ENCODE measurements around the gene AAR2. TPM values are rescaled to one million over a fixed set of nuclear protein-coding genes. Genes with fewer than 3 reads are reported as not detected.

Gene AAR2
- total and polyA plus RNA-seq, 4 donors = 14.1 to 17.9 (median 17.4) TPM

GRCh38 chr20:36208257-36208656 lies 28.0 kb upstream of the AAR2 start:
- DNase-seq (ENCODE audit: low spot score) = no peak
- WGBS = 90% methylated on average over 10 of the region's 10 CpGs

More at GRCh38 chr20:36208257-36208656, 28.0 kb upstream of the AAR2 start:
- Histone ChIP-seq H3K9ac (ENCODE audit: low read depth in 1 of 2, low read length in 2 of 2) (no peak overlapping the region), H3K27me3 (ENCODE audit: control insufficient read depth in 4 of 4, insufficient read depth in 4 of 4, low read length in 3 of 4) (no peaks in the 10 kb centered on the region), H3K4me3 (ENCODE audit: low read depth in 1 of 3, low read length in 3 of 3) (no peak overlapping the region), H3K4me1 (ENCODE audit: control insufficient read depth in 4 of 4, insufficient read depth in 4 of 4, low read length in 3 of 4) (no peaks in the 10 kb centered on the region), H3K9me3 (ENCODE audit: control insufficient read depth in 4 of 4, low read length in 3 of 4) (no peaks in the 10 kb centered on the region), H3K27ac (ENCODE audit: low read depth in 1 of 2, low read length in 2 of 2) (no peak overlapping the region), H3K36me3 (ENCODE audit: control insufficient read depth in 4 of 4, insufficient read depth in 3 of 4, low read depth in 1 of 4, low read length in 3 of 4) (no peaks in the 10 kb centered on the region)
- TF ChIP-seq GABPA (IDR thresholded peaks at IDR 0.05 in 1 of 2, conservative IDR thresholded peaks at IDR 0.05 in 1 of 2) (no peak), EGR1 (IDR thresholded peaks at IDR 0.05; ENCODE audit: low read depth in 2 of 2) (no peak), ATF3 (IDR thresholded peaks at IDR 0.05) (no peak), SP1 (IDR thresholded peaks at IDR 0.05) (no peak), REST (IDR thresholded peaks at IDR 0.05) (no peak), HNF4G (IDR thresholded peaks at IDR 0.05) (no peak), HNF4A (conservative IDR thresholded peaks at IDR 0.05) (no peak), NR2F2 (IDR thresholded peaks at IDR 0.05) (no peak), RXRA (IDR thresholded peaks at IDR 0.05) (no peak), CTCF (IDR thresholded peaks at IDR 0.05; ENCODE audit: low read depth, low read length, missing input control) (no peak), FOXA1 (IDR thresholded peaks at IDR 0.05) (no peak), FOXA2 (IDR thresholded peaks at IDR 0.05) (no peak), RAD21 (IDR thresholded peaks at IDR 0.05) (no peak), MAX (IDR thresholded peaks at IDR 0.05) (no peak), JUND (IDR thresholded peaks at IDR 0.05) (no peak), TAF1 (conservative IDR thresholded peaks at IDR 0.05) (no peak)
